Natural killer cell (primary cell): Measurements from ENCODE around the gene HKDC1. TPM values are rescaled to one million over a fixed set of nuclear protein-coding genes. Genes with fewer than 3 reads are reported as not detected.

Experiments used
- ATAC-seq, 3 donors: fragments of 150-1000 bp in 2 of 3; fragments of 200-7000 bp in 1 of 3; cut with Tn5 transposase; 1 replicate in 1 of 3; 2 replicates in 2 of 3; pipeline ENCODE4 v1.10.0; 2021; ENCODE audit warnings: mild to moderate bottlenecking in 2 of 3, moderate library complexity in 2 of 3
- DNase-seq, 2 donors: peaks; one replicate each; pipeline versions ENCODE4 v3.0.0 to v3.0.0-alpha.2; 2013 to 2021; ENCODE audit warnings: mixed read lengths in 1 of 2
- H3K27ac ChIP-seq: one replicate; pipeline ENCODE4 v1.5.1; 2013; ENCODE audit warnings: mild to moderate bottlenecking, low read length
- H3K27me3 ChIP-seq: one replicate; pipeline ENCODE4 v1.6.1; 2013; ENCODE audit warnings: low read length; ENCODE audit not compliant: control insufficient read depth, insufficient read depth
- H3K36me3 ChIP-seq: one replicate; pipeline ENCODE4 v1.6.1; 2013; ENCODE audit warnings: low read length; ENCODE audit not compliant: control insufficient read depth, insufficient read depth
- H3K4me1 ChIP-seq: one replicate; pipeline ENCODE4 v1.6.1; 2013; ENCODE audit warnings: low read length; ENCODE audit not compliant: control insufficient read depth, insufficient read depth
- H3K4me3 ChIP-seq: one replicate; pipeline ENCODE4 v1.5.1; 2013; ENCODE audit warnings: low read length
- H3K9me3 ChIP-seq: one replicate; pipeline ENCODE4 v1.6.1; 2013; ENCODE audit warnings: low read length; ENCODE audit not compliant: control insufficient read depth, insufficient read depth
- H3K27ac Mint-ChIP-seq, 2 donors: one replicate each; pipeline ENCODE4 v1.8.0; 2022; ENCODE audit warnings: mild to moderate bottlenecking in 2 of 2, mixed read lengths in 2 of 2, moderate library complexity in 1 of 2
- H3K27me3 Mint-ChIP-seq, 2 donors: one replicate each; pipeline ENCODE4 v1.8.0; 2022; ENCODE audit warnings: low read depth in 2 of 2, mixed read lengths in 2 of 2
- H3K36me3 Mint-ChIP-seq: one replicate; pipeline ENCODE4 v1.8.0; 2022; ENCODE audit warnings: mixed read lengths
- H3K4me1 Mint-ChIP-seq, 2 donors: one replicate each; pipeline ENCODE4 v1.8.0; 2022; ENCODE audit warnings: mixed read lengths in 2 of 2
- H3K4me3 Mint-ChIP-seq: one replicate; pipeline ENCODE4 v1.8.0; 2022; ENCODE audit warnings: mild to moderate bottlenecking, moderate library complexity, mixed read lengths
- H3K9me3 Mint-ChIP-seq, 2 donors: one replicate each; pipeline ENCODE4 v1.8.0; 2022; ENCODE audit warnings: mixed read lengths in 2 of 2
- CTCF ChIP-seq: fragments of 200-600 bp; IDR thresholded peaks from one replicate; pipeline ENCODE4 v1.8.0; 2022; ENCODE audit warnings: antibody characterized with exemption
- WGBS: methylation state at CpG from one replicate; pipeline ENCODE4 v1.1.7; 2013; ENCODE audit warnings: missing lambda C conversion rate; ENCODE audit not compliant: insufficient coverage; 5-methylcytosine and 5-hydroxymethylcytosine counted together
- intact Hi-C: fragments of 100-400 bp; cut with micrococcal nuclease; formaldehyde crosslinking; loops from one replicate; pipeline ENCODE4 v1.14.2; 2022
- total RNA-seq, 4 donors: library from RNA; stranded (reverse); fragments of 120-200 nt in 1 of 4; gene quantifications; one replicate each; pipeline versions ENCODE4 v1.2.3 to v1.2.4, GENCODE V29; 2013 to 2022

The HKDC1 gene
- total RNA-seq, 3 donors from 2014 or later (not counting 1 experiment from before 2014, with no cell fraction given) = 0.50 to 0.82 TPM; not detected in 1

- H3K4me1 ChIP-seq = peaks cover 59% of the 10 kb centered on the region
- ATAC-seq (no peak), DNase-seq (no peak)
- H3K9me3 ChIP-seq = no peaks in the 10 kb centered on the region
- intact Hi-C loops = no loop called here
- Mint-ChIP-seq H3K36me3 (no peaks in the 10 kb centered on the region), H3K27me3 (peaks cover 0 to 19% of the 10 kb centered on the region in 2 donors), H3K9me3 (no peaks in the 10 kb centered on the region), H3K4me3 (peak overlapping the region; percentile 86), H3K4me1 (peaks cover 54 to 76% of the 10 kb centered on the region in 2 donors), H3K27ac (peak overlapping the region; percentile 87 to 94)
- WGBS = 90% methylated on average over 5 of the region's 5 CpGs
- H3K27ac ChIP-seq = peak overlapping the region; percentile 94
- no peak overlapping the region for H3K4me3 ChIP-seq
- no peaks in the 10 kb centered on the region for H3K27me3 ChIP-seq
- TF ChIP-seq CTCF = no peak
- H3K36me3 ChIP-seq = no peaks in the 10 kb centered on the region
Observed at GRCh38 chr10:69230128-69230527, 10.0 kb downstream of the HKDC1 start.

GRCh38 chr10:69232252-69232651 is 12.1 kb downstream of the HKDC1 start:
- TF ChIP-seq CTCF = no peak
- Histone ChIP-seq H3K36me3 (no peaks in the 10 kb centered on the region), H3K4me1 (peaks cover 45% of the 10 kb centered on the region), H3K9me3 (no peaks in the 10 kb centered on the region), H3K27ac (no peak overlapping the region), H3K4me3 (no peak overlapping the region), H3K27me3 (no peaks in the 10 kb centered on the region)
- Mint-ChIP-seq H3K4me1 (peaks cover 45 to 60% of the 10 kb centered on the region in 2 donors), H3K27ac (peak overlapping the region in 1 of 2 donors; percentile 71), H3K9me3 (no peaks in the 10 kb centered on the region), H3K36me3 (no peaks in the 10 kb centered on the region), H3K4me3 (no peak overlapping the region), H3K27me3 (peaks cover 0 to 19% of the 10 kb centered on the region in 2 donors)
- intact Hi-C loops = no loop called here
- 98% methylated on average over 9 of the region's 9 CpGs for WGBS
- no peak for ATAC-seq
- no peak for DNase-seq

- H3K4me1 ChIP-seq = peaks cover 44% of the 10 kb centered on the region
- Mint-ChIP-seq H3K4me1 (peaks cover 46 to 60% of the 10 kb centered on the region in 2 donors), H3K27ac (peak overlapping the region in 1 of 2 donors; percentile 16), H3K9me3 (no peaks in the 10 kb centered on the region), H3K4me3 (no peak overlapping the region), H3K36me3 (no peaks in the 10 kb centered on the region), H3K27me3 (peaks cover 0 to 19% of the 10 kb centered on the region in 2 donors)
- WGBS = 89% methylated on average over 22 of the region's 22 CpGs
- no peak for TF ChIP-seq CTCF
- intact Hi-C loops = no loop called here
- ATAC-seq (no peak), DNase-seq (peak in 1 of 2 donors; percentile 74)
- H3K36me3 ChIP-seq = no peaks in the 10 kb centered on the region
- no peaks in the 10 kb centered on the region for H3K9me3 ChIP-seq
- H3K4me3 ChIP-seq = no peak overlapping the region
- no peaks in the 10 kb centered on the region for H3K27me3 ChIP-seq
- H3K27ac ChIP-seq = no peak overlapping the region
Observed at GRCh38 chr10:69232736-69233480, 12.8 kb downstream of the HKDC1 start.
